Measurements from ENCODE around the gene AP5S1. TPM values are rescaled to one million over a fixed set of nuclear protein-coding genes. Genes with fewer than 3 reads are reported as not detected.

AP5S1 gene
- total and polyA plus RNA-seq, 10 donors: 5.3 to 19.0 (median 13.7) TPM

DNA sequence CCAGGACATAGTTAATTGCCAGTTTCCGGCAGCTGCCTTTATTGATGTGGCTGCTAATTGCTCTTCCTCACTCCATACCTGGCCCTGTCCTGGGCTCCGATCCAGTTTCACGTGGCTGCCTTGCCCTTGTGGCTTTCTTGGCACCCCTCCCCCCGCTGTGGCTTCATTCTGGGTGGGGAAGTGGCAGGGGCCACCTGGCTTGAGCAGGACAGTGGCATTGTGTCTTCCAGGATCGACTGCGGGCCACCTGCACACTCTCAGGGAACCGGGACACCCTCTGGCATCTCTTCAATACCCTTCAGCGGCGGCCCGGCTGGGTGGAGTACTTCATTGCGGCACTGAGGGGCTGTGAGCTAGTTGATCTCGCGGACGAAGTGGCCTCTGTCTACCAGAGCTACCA, 37.1 kb downstream of the AP5S1 start:
- Histone ChIP-seq H3K27ac (no peak overlapping the region), H3K36me3 (peaks cover 4 to 82% (median 67%) of the 10 kb centered on the region in 6 donors), H3K4me1 (peaks cover 0 to 19% (median 10%) of the 10 kb centered on the region in 6 donors), H3K27me3 (replicated peaks in 1 of 7) (no peaks in the 10 kb centered on the region), H3K4me3 (no peak overlapping the region), H3K9me3 (no peaks in the 10 kb centered on the region)
- TF ChIP-seq POLR2AphosphoS5 (IDR thresholded peaks at IDR 0.05) (peak in 1 of 3 donors; percentile 20), POLR2A (IDR thresholded peaks at IDR 0.05) (no peak)
- TF ChIP-seq, protein P1, sequence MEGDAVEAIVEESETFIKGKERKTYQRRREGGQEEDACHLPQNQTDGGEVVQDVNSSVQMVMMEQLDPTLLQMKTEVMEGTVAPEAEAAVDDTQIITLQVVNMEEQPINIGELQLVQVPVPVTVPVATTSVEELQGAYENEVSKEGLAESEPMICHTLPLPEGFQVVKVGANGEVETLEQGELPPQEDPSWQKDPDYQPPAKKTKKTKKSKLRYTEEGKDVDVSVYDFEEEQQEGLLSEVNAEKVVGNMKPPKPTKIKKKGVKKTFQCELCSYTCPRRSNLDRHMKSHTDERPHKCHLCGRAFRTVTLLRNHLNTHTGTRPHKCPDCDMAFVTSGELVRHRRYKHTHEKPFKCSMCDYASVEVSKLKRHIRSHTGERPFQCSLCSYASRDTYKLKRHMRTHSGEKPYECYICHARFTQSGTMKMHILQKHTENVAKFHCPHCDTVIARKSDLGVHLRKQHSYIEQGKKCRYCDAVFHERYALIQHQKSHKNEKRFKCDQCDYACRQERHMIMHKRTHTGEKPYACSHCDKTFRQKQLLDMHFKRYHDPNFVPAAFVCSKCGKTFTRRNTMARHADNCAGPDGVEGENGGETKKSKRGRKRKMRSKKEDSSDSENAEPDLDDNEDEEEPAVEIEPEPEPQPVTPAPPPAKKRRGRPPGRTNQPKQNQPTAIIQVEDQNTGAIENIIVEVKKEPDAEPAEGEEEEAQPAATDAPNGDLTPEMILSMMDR (IDR thresholded peaks at IDR 0.05 in 8 of 11, conservative IDR thresholded peaks at IDR 0.05 in 3 of 11): no peak
- intact Hi-C loops (cut with DNase I; ENCODE audit: low total_unique reads): loop anchor here (10.0 kb wide), 1 partner anchor 63 kb away; the partner anchor contains the start of gene CDC25B
- 81 to 92% (median 88%) methylated on average over 10 to 14 of the region's 14 CpGs for WGBS, 5 donors
- no peak for DNase-seq

GRCh38 chr20:3858689-3859088, 38.3 kb downstream of the AP5S1 start:
- H3K4me1 ChIP-seq: peaks cover 0 to 19% (median 10%) of the 10 kb centered on the region in 6 donors
- no peaks in the 10 kb centered on the region for H3K27me3 ChIP-seq (replicated peaks in 1 of 7)
- peaks cover 4 to 95% (median 80%) of the 10 kb centered on the region in 6 donors for H3K36me3 ChIP-seq
- 89 to 98% (median 94%) methylated on average over 6 of the region's 6 CpGs for WGBS, 5 donors
- no peak overlapping the region for H3K27ac ChIP-seq
- DNase-seq: no peak
- intact Hi-C loops (cut with DNase I; ENCODE audit: low total_unique reads): loop anchor here (10.0 kb wide), 1 partner anchor 64 kb away; the partner anchor contains the start of gene CDC25B
- H3K9me3 ChIP-seq: no peaks in the 10 kb centered on the region
- H3K4me3 ChIP-seq: no peak overlapping the region
- TF ChIP-seq POLR2A (IDR thresholded peaks at IDR 0.05): no peak

DNA sequence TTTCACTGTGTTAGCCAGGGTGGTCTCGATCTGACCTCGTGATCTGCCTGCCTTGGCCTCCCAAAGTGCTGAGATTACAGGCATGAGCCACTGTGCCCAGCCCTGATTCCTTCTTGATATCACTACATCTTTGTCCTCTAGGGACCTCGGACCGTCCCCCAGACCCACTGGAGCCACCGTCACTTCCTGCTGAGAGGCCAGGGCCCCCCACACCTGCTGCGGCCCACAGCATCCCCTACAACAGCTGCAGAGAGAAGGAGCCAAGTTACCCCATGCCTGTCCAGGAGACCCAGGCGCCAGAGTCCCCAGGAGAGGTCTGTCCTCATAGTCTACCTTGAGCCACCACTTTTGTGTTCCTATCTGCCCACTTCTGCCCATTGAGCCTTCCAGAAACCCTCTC, 40.8 kb downstream of the AP5S1 start:
- H3K27ac ChIP-seq: no peak overlapping the region
- TF ChIP-seq, protein P1 (IDR thresholded peaks at IDR 0.05 in 8 of 11, conservative IDR thresholded peaks at IDR 0.05 in 3 of 11): no peak
- TF ChIP-seq POLR2A (IDR thresholded peaks at IDR 0.05): no peak
- TF ChIP-seq POLR2AphosphoS5 (IDR thresholded peaks at IDR 0.05): no peak
- peaks cover 4 to 100% (median 96%) of the 10 kb centered on the region in 6 donors for H3K36me3 ChIP-seq
- no peak overlapping the region for H3K4me3 ChIP-seq
- intact Hi-C loops (cut with DNase I; ENCODE audit: low total_unique reads): no loop called here
- WGBS, 5 donors: 92 to 97% (median 95%) methylated on average over 6 to 7 of the region's 7 CpGs
- no peaks in the 10 kb centered on the region for H3K27me3 ChIP-seq (replicated peaks in 1 of 7)
- DNase-seq: no peak
- no peaks in the 10 kb centered on the region for H3K9me3 ChIP-seq
- H3K4me1 ChIP-seq: peaks cover 0 to 7% (median 0%) of the 10 kb centered on the region in 6 donors

- WGBS, 5 donors: 91 to 100% (median 100%) methylated on average over 1 of the region's 1 CpG
- H3K4me3 ChIP-seq: no peak overlapping the region
- peaks cover 4 to 100% (median 98%) of the 10 kb centered on the region in 6 donors for H3K36me3 ChIP-seq
- H3K27ac ChIP-seq: no peak overlapping the region
- no peaks in the 10 kb centered on the region for H3K27me3 ChIP-seq (replicated peaks in 1 of 7)
- TF ChIP-seq POLR2AphosphoS5 (IDR thresholded peaks at IDR 0.05) (no peak), POLR2A (IDR thresholded peaks at IDR 0.05) (no peak)
- TF ChIP-seq, protein P1 (IDR thresholded peaks at IDR 0.05 in 8 of 11, conservative IDR thresholded peaks at IDR 0.05 in 3 of 11): no peak
- H3K9me3 ChIP-seq: no peaks in the 10 kb centered on the region
- intact Hi-C loops (cut with DNase I; ENCODE audit: low total_unique reads): no loop called here
- no peak for DNase-seq
- peaks cover 0 to 7% (median 0%) of the 10 kb centered on the region in 6 donors for H3K4me1 ChIP-seq
These were observed 42.0 kb downstream of the AP5S1 start for GRCh38 chr20:3862333-3862732.

All from spleen (tissue), 11 donors.